ENCODE results near the gene DIP2A.

DNA sequence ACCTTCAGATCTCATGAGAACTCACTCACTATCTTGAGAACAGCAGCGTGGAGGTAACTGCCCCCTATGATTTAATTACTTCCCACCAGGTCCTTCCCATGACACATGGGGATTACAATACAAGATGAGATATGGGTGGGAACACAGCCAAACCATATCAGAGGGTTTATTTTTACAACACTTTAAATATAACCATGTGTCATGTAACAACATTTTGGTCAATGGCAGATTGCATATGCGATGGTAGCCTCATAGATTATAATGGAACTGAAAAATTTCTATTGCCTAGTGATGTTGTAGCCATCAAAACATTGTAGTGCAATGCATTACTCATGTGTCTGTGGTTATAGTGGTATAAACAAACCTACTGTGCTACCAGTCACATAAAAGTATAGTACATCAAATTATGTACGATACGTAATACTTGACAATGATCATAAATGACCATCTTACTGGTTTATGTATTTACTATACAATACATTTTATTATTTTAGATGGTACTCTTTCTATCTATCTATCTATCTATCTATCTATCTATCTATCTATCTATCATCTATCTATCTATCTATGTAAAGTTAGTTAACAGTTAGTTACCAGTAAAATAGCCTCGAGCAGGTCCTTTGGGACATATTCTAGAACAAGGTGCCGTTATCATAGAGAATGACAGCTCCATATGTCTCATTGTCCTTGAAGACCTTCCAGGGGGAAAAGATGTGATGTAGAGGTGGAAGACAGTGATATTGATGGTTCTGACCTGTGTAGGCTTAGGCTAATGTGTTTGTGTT lies 158.8 kb downstream of the DIP2A start:
- TF ChIP-seq, protein P1, sequence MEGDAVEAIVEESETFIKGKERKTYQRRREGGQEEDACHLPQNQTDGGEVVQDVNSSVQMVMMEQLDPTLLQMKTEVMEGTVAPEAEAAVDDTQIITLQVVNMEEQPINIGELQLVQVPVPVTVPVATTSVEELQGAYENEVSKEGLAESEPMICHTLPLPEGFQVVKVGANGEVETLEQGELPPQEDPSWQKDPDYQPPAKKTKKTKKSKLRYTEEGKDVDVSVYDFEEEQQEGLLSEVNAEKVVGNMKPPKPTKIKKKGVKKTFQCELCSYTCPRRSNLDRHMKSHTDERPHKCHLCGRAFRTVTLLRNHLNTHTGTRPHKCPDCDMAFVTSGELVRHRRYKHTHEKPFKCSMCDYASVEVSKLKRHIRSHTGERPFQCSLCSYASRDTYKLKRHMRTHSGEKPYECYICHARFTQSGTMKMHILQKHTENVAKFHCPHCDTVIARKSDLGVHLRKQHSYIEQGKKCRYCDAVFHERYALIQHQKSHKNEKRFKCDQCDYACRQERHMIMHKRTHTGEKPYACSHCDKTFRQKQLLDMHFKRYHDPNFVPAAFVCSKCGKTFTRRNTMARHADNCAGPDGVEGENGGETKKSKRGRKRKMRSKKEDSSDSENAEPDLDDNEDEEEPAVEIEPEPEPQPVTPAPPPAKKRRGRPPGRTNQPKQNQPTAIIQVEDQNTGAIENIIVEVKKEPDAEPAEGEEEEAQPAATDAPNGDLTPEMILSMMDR (IDR thresholded peaks at IDR 0.05; ENCODE audit: insufficient read depth, low read length, poor library complexity, severe bottlenecking) = no peak
- no peak for TF ChIP-seq EZH2phosphoT487 (conservative IDR thresholded peaks at IDR 0.05; ENCODE audit: low read length)

Data from SU-DHL-6 (cell line).